Activated naive CD4-positive, alpha-beta T cell treated with anti-CD3 and anti-CD28 coated beads for 36 hours (primary cell): ENCODE measurements around the gene DHX32. TPM values are rescaled to one million over a fixed set of nuclear protein-coding genes. Genes with fewer than 3 reads are reported as not detected.
"Not testable (repeated sequence)": the region's sequence is repeated elsewhere in the genome, so short reads cannot be mapped to it uniquely, and the experiment has no call there.

Experiments used
- CTCF ChIA-PET: fragments of 350-600 bp; sonication (Branson Sonifier 250); formaldehyde crosslinking; loops from one replicate; lab custom pipeline; 2021; ENCODE audit warnings: antibody characterized with exemption; lab: Charles Lee
- DNase-seq: peaks from one replicate; pipeline ENCODE4 v3.0.0-alpha.2; 2020
- H3K27ac Mint-ChIP-seq: one replicate; pipeline ENCODE4 v1.8.0; 2021; ENCODE audit warnings: mild to moderate bottlenecking, mixed read lengths
- H3K27me3 Mint-ChIP-seq: one replicate; pipeline ENCODE4 v1.8.0; 2021; ENCODE audit warnings: low read depth, mixed read lengths
- H3K36me3 Mint-ChIP-seq: one replicate; pipeline ENCODE4 v1.8.0; 2021; ENCODE audit warnings: low read depth, mixed read lengths
- H3K4me1 Mint-ChIP-seq: one replicate; pipeline ENCODE4 v1.8.0; 2021; ENCODE audit warnings: low read depth, mixed read lengths
- H3K4me3 Mint-ChIP-seq: one replicate; pipeline ENCODE4 v1.8.0; 2021; ENCODE audit warnings: mild to moderate bottlenecking, moderate library complexity, mixed read lengths
- H3K9me3 Mint-ChIP-seq: one replicate; pipeline ENCODE4 v1.8.0; 2021; ENCODE audit warnings: mixed read lengths
- intact Hi-C: fragments of 100-400 bp; cut with micrococcal nuclease; formaldehyde crosslinking; loops from one replicate; pipeline ENCODE4 v1.15.1; 2023
- total RNA-seq, 2 experiments: library from RNA; stranded (reverse); gene quantifications; one replicate each; pipeline ENCODE4 v1.2.3, GENCODE V29; 2021

The DHX32 gene
- total RNA-seq, 2 experiments from 2014 or later, result 13.4 to 15.7 TPM

GRCh38 chr10:125889441-125889840 is 8.3 kb upstream of the DHX32 start:
- CTCF ChIA-PET, H3K27me3 Mint-ChIP-seq, H3K4me1 Mint-ChIP-seq, H3K9me3 Mint-ChIP-seq, H3K36me3 Mint-ChIP-seq, H3K4me3 Mint-ChIP-seq, H3K27ac Mint-ChIP-seq, DNase-seq, intact Hi-C loops: not testable (repeated sequence)

GRCh38 chr10:125886914-125887512 is 5.9 kb upstream of the DHX32 start:
- Mint-ChIP-seq H3K9me3 (no peaks in the 10 kb centered on the region), H3K27me3 (no peaks in the 10 kb centered on the region), H3K4me1 (no peaks in the 10 kb centered on the region), H3K36me3 (no peaks in the 10 kb centered on the region), H3K27ac (no peak overlapping the region), H3K4me3 (no peak overlapping the region)
- DNase-seq, result no peak
- CTCF ChIA-PET, result no interaction called here
- intact Hi-C loops, result no loop called here

- no peaks in the 10 kb centered on the region for H3K4me1 Mint-ChIP-seq
- CTCF ChIA-PET, result interaction anchor here (1.1 kb wide), 1 partner anchor 14 kb away, joined by 5 read pairs; no protein-coding TSS in a partner anchor
- no peaks in the 10 kb centered on the region for H3K27me3 Mint-ChIP-seq
- no peak for DNase-seq
- H3K4me3 Mint-ChIP-seq, result no peak overlapping the region
- no peaks in the 10 kb centered on the region for H3K9me3 Mint-ChIP-seq
- intact Hi-C loops, result no loop called here
- H3K36me3 Mint-ChIP-seq, result peaks cover 14% of the 10 kb centered on the region
- no peak overlapping the region for H3K27ac Mint-ChIP-seq
Observed at GRCh38 chr10:125883211-125883610, 2.1 kb upstream of the DHX32 start.

- Mint-ChIP-seq H3K27me3 (no peaks in the 10 kb centered on the region), H3K36me3 (peaks cover 18% of the 10 kb centered on the region), H3K27ac (no peak overlapping the region), H3K4me1 (no peaks in the 10 kb centered on the region), H3K9me3 (no peaks in the 10 kb centered on the region), H3K4me3 (no peak overlapping the region)
- CTCF ChIA-PET, result interaction anchor here (0.6 to 1.1 kb wide), 3 partner anchors 13 to 31 kb away, joined by 3 to 5 read pairs (median 3); no protein-coding TSS in a partner anchor
- intact Hi-C loops, result no loop called here
- DNase-seq, result no peak
Observed at GRCh38 chr10:125882596-125882995, 1.5 kb upstream of the DHX32 start.

GRCh38 chr10:125880719-125881118 is 373 bp downstream of the DHX32 start:
- CTCF ChIA-PET, result no interaction called here
- Mint-ChIP-seq H3K36me3 (peaks cover 25% of the 10 kb centered on the region), H3K27ac (no peak overlapping the region), H3K4me3 (no peak overlapping the region), H3K9me3 (peaks cover 4% of the 10 kb centered on the region), H3K27me3 (no peaks in the 10 kb centered on the region), H3K4me1 (no peaks in the 10 kb centered on the region)
- intact Hi-C loops, result no loop called here
- no peak for DNase-seq

- peaks cover 32% of the 10 kb centered on the region for H3K36me3 Mint-ChIP-seq
- CTCF ChIA-PET, result no interaction called here
Observed at GRCh38 chr10:125878957-125879835, 1.9 kb downstream of the DHX32 start.

GRCh38 chr10:125871338-125871737 is 9.8 kb downstream of the DHX32 start:
- Mint-ChIP-seq H3K9me3 (peaks cover 5% of the 10 kb centered on the region), H3K4me3 (no peak overlapping the region), H3K36me3 (peaks cover 13% of the 10 kb centered on the region), H3K4me1 (no peaks in the 10 kb centered on the region), H3K27ac (no peak overlapping the region), H3K27me3 (no peaks in the 10 kb centered on the region)
- CTCF ChIA-PET, result interaction anchor here (0.6 kb wide), 1 partner anchor 43 kb away, joined by 3 read pairs; no protein-coding TSS in a partner anchor
- DNase-seq, result no peak
- intact Hi-C loops, result no loop called here

More at GRCh38 chr10:125878957-125879835, 1.9 kb downstream of the DHX32 start:
- no peaks in the 10 kb centered on the region for H3K4me1 Mint-ChIP-seq
- intact Hi-C loops, result no loop called here
- H3K27me3 Mint-ChIP-seq, result no peaks in the 10 kb centered on the region
- no peak for DNase-seq
- peaks cover 7% of the 10 kb centered on the region for H3K9me3 Mint-ChIP-seq
- no peak overlapping the region for H3K4me3 Mint-ChIP-seq
- H3K27ac Mint-ChIP-seq, result no peak overlapping the region

- Mint-ChIP-seq H3K4me3 (no peak overlapping the region), H3K36me3 (peaks cover 4% of the 10 kb centered on the region), H3K27ac (no peak overlapping the region), H3K4me1 (no peaks in the 10 kb centered on the region), H3K27me3 (no peaks in the 10 kb centered on the region), H3K9me3 (no peaks in the 10 kb centered on the region)
- intact Hi-C loops, result loop anchor here (1.0 to 2.0 kb wide), 3 partner anchors 114 to 880 kb away; no protein-coding TSS in a partner anchor
- CTCF ChIA-PET, result interaction anchor here (0.6 to 2.0 kb wide), 4 partner anchors 10 to 112 kb away, joined by 3 to 6 read pairs (median 4); no protein-coding TSS in a partner anchor
- peak; percentile 38 for DNase-seq
Observed at GRCh38 chr10:125868372-125868975, 12.6 kb downstream of the DHX32 start.

- Mint-ChIP-seq H3K9me3 (no peaks in the 10 kb centered on the region), H3K27me3 (no peaks in the 10 kb centered on the region), H3K36me3 (peaks cover 4% of the 10 kb centered on the region), H3K4me1 (no peaks in the 10 kb centered on the region), H3K27ac (no peak overlapping the region), H3K4me3 (no peak overlapping the region)
- CTCF ChIA-PET, result interaction anchor here (0.6 to 0.7 kb wide), 2 partner anchors 501 to 777 kb away, joined by 3 read pairs; no protein-coding TSS in a partner anchor
- intact Hi-C loops, result no loop called here
- no peak for DNase-seq
Observed at GRCh38 chr10:125866421-125867029, 14.6 kb downstream of the DHX32 start.

- no peaks in the 10 kb centered on the region for H3K4me1 Mint-ChIP-seq
- H3K4me3 Mint-ChIP-seq, result no peak overlapping the region
- intact Hi-C loops, result no loop called here
- CTCF ChIA-PET, result no interaction called here
- H3K27ac Mint-ChIP-seq, result no peak overlapping the region
- no peaks in the 10 kb centered on the region for H3K27me3 Mint-ChIP-seq
- no peaks in the 10 kb centered on the region for H3K9me3 Mint-ChIP-seq
- no peak for DNase-seq
- peaks cover 4% of the 10 kb centered on the region for H3K36me3 Mint-ChIP-seq
Observed at GRCh38 chr10:125865120-125865519, 16.0 kb downstream of the DHX32 start.

GRCh38 chr10:125859128-125859817 is 21.8 kb downstream of the DHX32 start:
- CTCF ChIA-PET, result interaction anchor here (1.1 kb wide), 1 partner anchor 227 kb away, joined by 3 read pairs; no protein-coding TSS in a partner anchor
- no peaks in the 10 kb centered on the region for H3K4me1 Mint-ChIP-seq
- intact Hi-C loops, result no loop called here
- H3K27me3 Mint-ChIP-seq, result no peaks in the 10 kb centered on the region
- DNase-seq, result no peak
- H3K4me3 Mint-ChIP-seq, result no peak overlapping the region
- no peaks in the 10 kb centered on the region for H3K36me3 Mint-ChIP-seq
- H3K9me3 Mint-ChIP-seq, result no peaks in the 10 kb centered on the region
- H3K27ac Mint-ChIP-seq, result no peak overlapping the region
